DOHH2 (cell line): ENCODE data around the gene SLC38A5.

Experiments used
- EZH2phosphoT487 ChIP-seq: fragments of 200-600 bp; sonication (generic); IDR thresholded peaks from 2 replicates; pipeline ENCODE4 v1.6.1; 2017; ENCODE audit warnings: borderline replicate concordance, mild to moderate bottlenecking, antibody characterized with exemption, low read length, moderate library complexity, mixed read lengths
- TF ChIP-seq, protein P1 (sequence below): fragments of 200-600 bp; sonication (generic); IDR thresholded peaks from one replicate; pipeline ENCODE4 v1.5.1; 2014; ENCODE audit warnings: antibody characterized with exemption, mild to moderate bottlenecking, low read depth, low read length; ENCODE audit not compliant: poor library complexity, severe bottlenecking

DNA sequence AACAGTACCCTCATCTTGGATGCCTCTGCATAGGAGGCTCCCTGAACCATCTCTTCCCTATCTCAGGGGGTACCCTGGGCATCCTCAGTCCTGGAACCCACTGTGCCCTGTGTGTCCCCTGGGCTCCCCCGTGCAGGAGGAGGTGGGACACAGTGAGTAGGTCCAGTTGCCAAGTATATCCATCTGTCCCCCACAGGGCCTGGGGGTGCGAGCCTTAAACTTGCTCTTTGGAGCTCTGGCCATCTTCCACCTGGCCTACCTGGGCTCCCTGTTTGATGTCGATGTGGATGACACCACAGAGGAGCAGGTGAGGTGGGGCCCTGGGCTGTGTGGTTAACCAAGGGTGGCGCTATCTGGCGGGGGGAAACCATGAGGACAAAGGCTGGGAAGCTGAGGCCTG, 46.9 kb upstream of the SLC38A5 start:
- TF ChIP-seq, protein P1, sequence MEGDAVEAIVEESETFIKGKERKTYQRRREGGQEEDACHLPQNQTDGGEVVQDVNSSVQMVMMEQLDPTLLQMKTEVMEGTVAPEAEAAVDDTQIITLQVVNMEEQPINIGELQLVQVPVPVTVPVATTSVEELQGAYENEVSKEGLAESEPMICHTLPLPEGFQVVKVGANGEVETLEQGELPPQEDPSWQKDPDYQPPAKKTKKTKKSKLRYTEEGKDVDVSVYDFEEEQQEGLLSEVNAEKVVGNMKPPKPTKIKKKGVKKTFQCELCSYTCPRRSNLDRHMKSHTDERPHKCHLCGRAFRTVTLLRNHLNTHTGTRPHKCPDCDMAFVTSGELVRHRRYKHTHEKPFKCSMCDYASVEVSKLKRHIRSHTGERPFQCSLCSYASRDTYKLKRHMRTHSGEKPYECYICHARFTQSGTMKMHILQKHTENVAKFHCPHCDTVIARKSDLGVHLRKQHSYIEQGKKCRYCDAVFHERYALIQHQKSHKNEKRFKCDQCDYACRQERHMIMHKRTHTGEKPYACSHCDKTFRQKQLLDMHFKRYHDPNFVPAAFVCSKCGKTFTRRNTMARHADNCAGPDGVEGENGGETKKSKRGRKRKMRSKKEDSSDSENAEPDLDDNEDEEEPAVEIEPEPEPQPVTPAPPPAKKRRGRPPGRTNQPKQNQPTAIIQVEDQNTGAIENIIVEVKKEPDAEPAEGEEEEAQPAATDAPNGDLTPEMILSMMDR, result no peak
- TF ChIP-seq EZH2phosphoT487, result no peak
